ENCODE results near the gene RHBDD1. TPM values are rescaled to one million over a fixed set of nuclear protein-coding genes. Genes with fewer than 3 reads are reported as not detected.

RHBDD1 gene
- total and polyA plus RNA-seq, 2 experiments from 2014 or later: 20.1 to 20.9 TPM

GRCh38 chr2:226888971-226889370 lies 53.1 kb downstream of the RHBDD1 start:
- H3K9me3 ChIP-seq (ENCODE audit: low read depth): no peaks in the 10 kb centered on the region
- peaks cover 8% of the 10 kb centered on the region for H3K4me1 ChIP-seq (ENCODE audit: insufficient read depth)
- H3K4me2 ChIP-seq: no peak overlapping the region
- H3K27ac ChIP-seq: no peak overlapping the region
- no peaks in the 10 kb centered on the region for H3K36me3 ChIP-seq (replicated peaks; ENCODE audit: insufficient read depth, low read depth)
- H4K20me1 ChIP-seq (ENCODE audit: insufficient read depth, poor library complexity, severe bottlenecking): no peaks in the 10 kb centered on the region
- H3K27me3 ChIP-seq: no peaks in the 10 kb centered on the region
- TF ChIP-seq EZH2 (IDR thresholded peaks at IDR 0.05; ENCODE audit: borderline replicate concordance) (no peak), EZH2phosphoT487 (IDR thresholded peaks at IDR 0.05; ENCODE audit: low read depth, severe bottlenecking, unreplicated experiment) (no peak), CTCF (IDR thresholded peaks at IDR 0.05; ENCODE audit: poor library complexity) (no peak)
- H3K9me2 ChIP-seq (replicated peaks; ENCODE audit: insufficient read depth): no peaks in the 10 kb centered on the region
- no peak overlapping the region for H3K4me3 ChIP-seq
- no peak for DNase-seq (ENCODE audit: low spot score)
- WGBS (ENCODE audit: low lambda C conversion rate, missing lambda C conversion rate): 81% methylated on average over 4 of the region's 4 CpGs
- no peaks in the 10 kb centered on the region for H3K79me2 ChIP-seq
- no peak overlapping the region for H2AFZ ChIP-seq

- Histone ChIP-seq H4K20me1 (ENCODE audit: insufficient read depth, poor library complexity, severe bottlenecking) (no peaks in the 10 kb centered on the region), H3K9me3 (ENCODE audit: low read depth) (no peaks in the 10 kb centered on the region), H3K4me1 (ENCODE audit: insufficient read depth) (peaks cover 8% of the 10 kb centered on the region), H2AFZ (no peak overlapping the region), H3K4me2 (no peak overlapping the region), H3K9me2 (replicated peaks; ENCODE audit: insufficient read depth) (no peaks in the 10 kb centered on the region), H3K4me3 (no peak overlapping the region), H3K36me3 (replicated peaks; ENCODE audit: insufficient read depth, low read depth) (no peaks in the 10 kb centered on the region), H3K79me2 (no peaks in the 10 kb centered on the region), H3K27ac (no peak overlapping the region), H3K27me3 (no peaks in the 10 kb centered on the region)
- TF ChIP-seq EZH2 (IDR thresholded peaks at IDR 0.05; ENCODE audit: borderline replicate concordance) (no peak), EZH2phosphoT487 (IDR thresholded peaks at IDR 0.05; ENCODE audit: low read depth, severe bottlenecking, unreplicated experiment) (no peak), CTCF (IDR thresholded peaks at IDR 0.05; ENCODE audit: poor library complexity) (no peak)
- 90% methylated on average over 1 of the region's 1 CpG for WGBS (ENCODE audit: low lambda C conversion rate, missing lambda C conversion rate)
- DNase-seq (ENCODE audit: low spot score): no peak
Measured at GRCh38 chr2:226890286-226890685, 54.4 kb downstream of the RHBDD1 start.

- H3K9me3 ChIP-seq (ENCODE audit: low read depth): no peaks in the 10 kb centered on the region
- no peak overlapping the region for H3K4me2 ChIP-seq
- H3K79me2 ChIP-seq: no peaks in the 10 kb centered on the region
- no peak overlapping the region for H3K4me3 ChIP-seq
- TF ChIP-seq EZH2phosphoT487 (IDR thresholded peaks at IDR 0.05; ENCODE audit: low read depth, severe bottlenecking, unreplicated experiment) (no peak), CTCF (IDR thresholded peaks at IDR 0.05; ENCODE audit: poor library complexity) (no peak), EZH2 (IDR thresholded peaks at IDR 0.05; ENCODE audit: borderline replicate concordance) (no peak)
- WGBS (ENCODE audit: low lambda C conversion rate, missing lambda C conversion rate): 95% methylated on average over 2 of the region's 2 CpGs
- no peaks in the 10 kb centered on the region for H3K27me3 ChIP-seq
- DNase-seq (ENCODE audit: low spot score): peak; percentile 10
- H4K20me1 ChIP-seq (ENCODE audit: insufficient read depth, poor library complexity, severe bottlenecking): no peaks in the 10 kb centered on the region
- peak overlapping the region; percentile 13 for H3K27ac ChIP-seq
- no peaks in the 10 kb centered on the region for H3K36me3 ChIP-seq (replicated peaks; ENCODE audit: insufficient read depth, low read depth)
- no peak overlapping the region for H2AFZ ChIP-seq
- no peaks in the 10 kb centered on the region for H3K9me2 ChIP-seq (replicated peaks; ENCODE audit: insufficient read depth)
- peaks cover 5% of the 10 kb centered on the region for H3K4me1 ChIP-seq (ENCODE audit: insufficient read depth)
Measured at GRCh38 chr2:226891780-226892590, 56.1 kb downstream of the RHBDD1 start.

Data from hepatocyte (in vitro differentiated cells).